Testis (tissue), 2 donors: ENCODE measurements around the gene UBR2.

Experiments
- CTCF ChIP-seq, 3 experiments: fragments of 450-650 bp in 2 of 3; fragments of 200-600 bp in 1 of 3; sonication (generic) in 1 of 3; IDR thresholded peaks; one replicate each; pipeline ENCODE4 v1.5.1; 2016 to 2019; ENCODE audit warnings: antibody characterized with exemption in 3 of 3, mild to moderate bottlenecking in 2 of 3, moderate library complexity in 1 of 3
- POLR2A ChIP-seq: fragments of 450-650 bp; IDR thresholded peaks from one replicate; pipeline ENCODE4 v1.6.1; 2017; ENCODE audit warnings: antibody characterized with exemption, mild to moderate bottlenecking, moderate library complexity

GRCh38 chr6:42696526-42697267 lies 132.9 kb downstream of the UBR2 start:
- TF ChIP-seq POLR2A = no peak
- no peak for TF ChIP-seq CTCF (IDR thresholded peaks at IDR 0.05)
